HEK293 (cell line): ENCODE measurements around the gene DNAH6.

Experiments used
- BCL11B ChIP-seq: fragments of 450-650 bp; formaldehyde crosslinking; IDR thresholded peaks from 2 replicates; pipeline ENCODE4 v1.5.1; 2016; ENCODE audit warnings: low read depth, missing biosample characterization, missing genetic modification characterization
- BCL6B ChIP-seq: fragments of 450-650 bp; formaldehyde crosslinking; IDR thresholded peaks from 2 replicates; pipeline ENCODE4 v1.5.1; 2017; ENCODE audit warnings: missing biosample characterization, missing genetic modification characterization
- SP2 ChIP-seq: fragments of 450-650 bp; formaldehyde crosslinking; IDR thresholded peaks from 2 replicates; pipeline ENCODE4 v1.5.1; 2016; ENCODE audit warnings: missing biosample characterization, missing genetic modification characterization
- ZBTB11 ChIP-seq: fragments of 450-650 bp; formaldehyde crosslinking; conservative IDR thresholded peaks from 2 replicates; pipeline ENCODE4 v1.5.1; 2016; ENCODE audit warnings: low read depth, missing biosample characterization, missing genetic modification characterization
- ZSCAN5A ChIP-seq: fragments of 450-650 bp; formaldehyde crosslinking; IDR thresholded peaks from 2 replicates; pipeline ENCODE4 v1.5.1; 2016; ENCODE audit warnings: missing biosample characterization, missing genetic modification characterization
- TF ChIP-seq, protein P1 (sequence below): fragments of 450-650 bp; formaldehyde crosslinking; IDR thresholded peaks from 2 replicates; pipeline ENCODE4 v1.5.1; 2016; ENCODE audit warnings: missing biosample characterization, missing genetic modification characterization

GRCh38 chr2:84729224-84729623 lies 212.9 kb downstream of the DNAH6 start:
- TF ChIP-seq BCL6B (tag by site-specific recombination) (no peak), BCL11B (tag by site-specific recombination) (no peak), SP2 (tag by site-specific recombination) (no peak), ZSCAN5A (tag by site-specific recombination) (no peak), ZBTB11 (tag by site-specific recombination) (no peak)
- TF ChIP-seq, protein P1, sequence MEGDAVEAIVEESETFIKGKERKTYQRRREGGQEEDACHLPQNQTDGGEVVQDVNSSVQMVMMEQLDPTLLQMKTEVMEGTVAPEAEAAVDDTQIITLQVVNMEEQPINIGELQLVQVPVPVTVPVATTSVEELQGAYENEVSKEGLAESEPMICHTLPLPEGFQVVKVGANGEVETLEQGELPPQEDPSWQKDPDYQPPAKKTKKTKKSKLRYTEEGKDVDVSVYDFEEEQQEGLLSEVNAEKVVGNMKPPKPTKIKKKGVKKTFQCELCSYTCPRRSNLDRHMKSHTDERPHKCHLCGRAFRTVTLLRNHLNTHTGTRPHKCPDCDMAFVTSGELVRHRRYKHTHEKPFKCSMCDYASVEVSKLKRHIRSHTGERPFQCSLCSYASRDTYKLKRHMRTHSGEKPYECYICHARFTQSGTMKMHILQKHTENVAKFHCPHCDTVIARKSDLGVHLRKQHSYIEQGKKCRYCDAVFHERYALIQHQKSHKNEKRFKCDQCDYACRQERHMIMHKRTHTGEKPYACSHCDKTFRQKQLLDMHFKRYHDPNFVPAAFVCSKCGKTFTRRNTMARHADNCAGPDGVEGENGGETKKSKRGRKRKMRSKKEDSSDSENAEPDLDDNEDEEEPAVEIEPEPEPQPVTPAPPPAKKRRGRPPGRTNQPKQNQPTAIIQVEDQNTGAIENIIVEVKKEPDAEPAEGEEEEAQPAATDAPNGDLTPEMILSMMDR (tag by site-specific recombination) = no peak
